Vagina (tissue), 2 donors: ENCODE measurements around the gene TFPI. TPM values are rescaled to one million over a fixed set of nuclear protein-coding genes. Genes with fewer than 3 reads are reported as not detected.

Source experiments
- DNase-seq, 2 donors: peaks; one replicate each; pipeline ENCODE4 v3.0.0-alpha.2; 2017; ENCODE audit errors: extremely low spot score in 2 of 2
- H3K27ac ChIP-seq: fragments of 200-600 bp; sonication (generic); one replicate; pipeline ENCODE4 v1.5.1; 2019
- H3K27me3 ChIP-seq: fragments of 200-600 bp; sonication (generic); one replicate; pipeline ENCODE4 v1.5.1; 2019
- H3K36me3 ChIP-seq, 2 donors: fragments of 200-600 bp; sonication (generic); one replicate each; pipeline ENCODE4 v1.5.1; 2017 to 2019
- H3K4me1 ChIP-seq: fragments of 200-600 bp; sonication (generic); one replicate; pipeline ENCODE4 v1.5.1; 2019
- H3K4me3 ChIP-seq, 2 donors: fragments of 200-600 bp; sonication (generic); 1 replicate in 1 of 2; 2 replicates in 1 of 2; pipeline ENCODE4 v1.5.1; 2016 to 2019
- H3K9me3 ChIP-seq: fragments of 200-600 bp; sonication (generic); one replicate; pipeline ENCODE4 v1.5.1; 2019
- CTCF ChIP-seq, 3 experiments: fragments of 450-650 bp in 2 of 3; fragments of 200-600 bp in 1 of 3; sonication (generic) in 1 of 3; IDR thresholded peaks; one replicate each; pipeline ENCODE4 v1.5.1; 2017 to 2019; ENCODE audit warnings: antibody characterized with exemption in 3 of 3, mild to moderate bottlenecking in 2 of 3, moderate library complexity in 2 of 3
- POLR2A ChIP-seq, 2 donors: fragments of 450-650 bp; IDR thresholded peaks; one replicate each; pipeline ENCODE4 v1.6.1; 2017; ENCODE audit warnings: antibody characterized with exemption in 2 of 2, mild to moderate bottlenecking in 2 of 2, moderate library complexity in 2 of 2
- POLR2AphosphoS5 ChIP-seq, 2 donors: sonication (generic); formaldehyde crosslinking; IDR thresholded peaks; one replicate each; pipeline ENCODE4 v1.9.0; 2017; ENCODE audit warnings: antibody characterized with exemption in 2 of 2, mild to moderate bottlenecking in 2 of 2, low read depth in 1 of 2; ENCODE audit not compliant: insufficient read depth in 1 of 2
- intact Hi-C: fragments of 100-400 bp; cut with DNase I; formaldehyde crosslinking; loops from one replicate; pipeline ENCODE4 v1.15.1; 2023
- total RNA-seq: library from RNA; depleted of rRNA; stranded (reverse); fragments of >200 nt; gene quantifications from one replicate; pipeline ENCODE4 v1.2.3, GENCODE V29; 2016

TFPI gene
- total RNA-seq, 1 donor from 2014 or later, result 68.8 TPM

- Histone ChIP-seq H3K9me3 (no peaks in the 10 kb centered on the region), H3K27me3 (no peaks in the 10 kb centered on the region), H3K27ac (peak overlapping the region; percentile 75), H3K36me3 (no peaks in the 10 kb centered on the region), H3K4me3 (peak overlapping the region; percentile 39 to 54), H3K4me1 (peaks cover 19% of the 10 kb centered on the region)
- intact Hi-C loops, result no loop called here
- no peak for DNase-seq
- TF ChIP-seq POLR2AphosphoS5 (IDR thresholded peaks at IDR 0.05; ENCODE audit: insufficient read depth in 1 of 2, low read depth in 1 of 2) (no peak), CTCF (IDR thresholded peaks at IDR 0.05) (no peak), POLR2A (IDR thresholded peaks at IDR 0.05) (no peak)
These were observed 458 bp upstream of the TFPI start for GRCh38 chr2:187554704-187555082.

- intact Hi-C loops, result no loop called here
- Histone ChIP-seq H3K4me1 (peaks cover 24% of the 10 kb centered on the region), H3K27me3 (no peaks in the 10 kb centered on the region)
These were observed 1.2 kb downstream of the TFPI start for GRCh38 chr2:187552828-187553681.

GRCh38 chr2:187552381-187552780 is 1.9 kb downstream of the TFPI start:
- intact Hi-C loops, result no loop called here
- Histone ChIP-seq H3K27me3 (no peaks in the 10 kb centered on the region), H3K9me3 (no peaks in the 10 kb centered on the region), H3K4me3 (peak overlapping the region; percentile 39 to 54), H3K27ac (peak overlapping the region; percentile 75), H3K4me1 (peaks cover 24% of the 10 kb centered on the region), H3K36me3 (no peaks in the 10 kb centered on the region)
- DNase-seq, result no peak
- TF ChIP-seq POLR2A (IDR thresholded peaks at IDR 0.05) (no peak), CTCF (IDR thresholded peaks at IDR 0.05) (no peak), POLR2AphosphoS5 (IDR thresholded peaks at IDR 0.05; ENCODE audit: insufficient read depth in 1 of 2, low read depth in 1 of 2) (no peak)

More at GRCh38 chr2:187552828-187553681, 1.2 kb downstream of the TFPI start:
- Histone ChIP-seq H3K9me3 (no peaks in the 10 kb centered on the region), H3K27ac (peak overlapping the region; percentile 75), H3K4me3 (peak overlapping the region; percentile 39 to 54), H3K36me3 (no peaks in the 10 kb centered on the region)
- peak in 1 of 2 donors; percentile 35 for TF ChIP-seq POLR2AphosphoS5 (IDR thresholded peaks at IDR 0.05; ENCODE audit: insufficient read depth in 1 of 2, low read depth in 1 of 2)
- no peak for TF ChIP-seq CTCF (IDR thresholded peaks at IDR 0.05)
- no peak for TF ChIP-seq POLR2A (IDR thresholded peaks at IDR 0.05)
- no peak for DNase-seq

- no peaks in the 10 kb centered on the region for H3K27me3 ChIP-seq
- no peaks in the 10 kb centered on the region for H3K36me3 ChIP-seq
- H3K9me3 ChIP-seq, result no peaks in the 10 kb centered on the region
- TF ChIP-seq CTCF (IDR thresholded peaks at IDR 0.05) (no peak), POLR2AphosphoS5 (IDR thresholded peaks at IDR 0.05; ENCODE audit: insufficient read depth in 1 of 2, low read depth in 1 of 2) (no peak), POLR2A (IDR thresholded peaks at IDR 0.05) (no peak)
- peaks cover 32% of the 10 kb centered on the region for H3K4me1 ChIP-seq
- H3K4me3 ChIP-seq, result peak overlapping the region; percentile 7 to 13
- intact Hi-C loops, result no loop called here
- H3K27ac ChIP-seq, result peak overlapping the region; percentile 75
- no peak for DNase-seq
These were observed 3.4 kb downstream of the TFPI start for GRCh38 chr2:187550857-187551256.

GRCh38 chr2:187549951-187550555 is 4.2 kb downstream of the TFPI start:
- Histone ChIP-seq H3K27ac (peak overlapping the region; percentile 75), H3K4me3 (peak overlapping the region; percentile 7 to 24), H3K4me1 (peaks cover 35% of the 10 kb centered on the region), H3K9me3 (no peaks in the 10 kb centered on the region), H3K36me3 (no peaks in the 10 kb centered on the region), H3K27me3 (no peaks in the 10 kb centered on the region)
- TF ChIP-seq CTCF (IDR thresholded peaks at IDR 0.05) (no peak), POLR2AphosphoS5 (IDR thresholded peaks at IDR 0.05; ENCODE audit: insufficient read depth in 1 of 2, low read depth in 1 of 2) (no peak), POLR2A (IDR thresholded peaks at IDR 0.05) (no peak)
- no peak for DNase-seq
- intact Hi-C loops, result no loop called here
